HTR-8/SVneo (cell line): ENCODE results near the gene DDX39A.
A peak's percentile ranks its signal among the peaks of the same experiment; 100 is the strongest.
"Not testable (repeated sequence)": the region's sequence is repeated elsewhere in the genome, so short reads cannot be mapped to it uniquely, and the experiment has no call there.

Source experiments
- DNase-seq: peaks from one replicate; pipeline ENCODE4 v3.0.0; 2011; ENCODE audit warnings: low spot score, mixed read lengths; ENCODE audit not compliant: insufficient read length
- FAIRE-seq: peaks from 2 replicates; lab custom pipeline; 2011; peaks lifted over from hg19 to GRCh38; lab: Jason Lieb, UNC

DDX39A gene

DNA sequence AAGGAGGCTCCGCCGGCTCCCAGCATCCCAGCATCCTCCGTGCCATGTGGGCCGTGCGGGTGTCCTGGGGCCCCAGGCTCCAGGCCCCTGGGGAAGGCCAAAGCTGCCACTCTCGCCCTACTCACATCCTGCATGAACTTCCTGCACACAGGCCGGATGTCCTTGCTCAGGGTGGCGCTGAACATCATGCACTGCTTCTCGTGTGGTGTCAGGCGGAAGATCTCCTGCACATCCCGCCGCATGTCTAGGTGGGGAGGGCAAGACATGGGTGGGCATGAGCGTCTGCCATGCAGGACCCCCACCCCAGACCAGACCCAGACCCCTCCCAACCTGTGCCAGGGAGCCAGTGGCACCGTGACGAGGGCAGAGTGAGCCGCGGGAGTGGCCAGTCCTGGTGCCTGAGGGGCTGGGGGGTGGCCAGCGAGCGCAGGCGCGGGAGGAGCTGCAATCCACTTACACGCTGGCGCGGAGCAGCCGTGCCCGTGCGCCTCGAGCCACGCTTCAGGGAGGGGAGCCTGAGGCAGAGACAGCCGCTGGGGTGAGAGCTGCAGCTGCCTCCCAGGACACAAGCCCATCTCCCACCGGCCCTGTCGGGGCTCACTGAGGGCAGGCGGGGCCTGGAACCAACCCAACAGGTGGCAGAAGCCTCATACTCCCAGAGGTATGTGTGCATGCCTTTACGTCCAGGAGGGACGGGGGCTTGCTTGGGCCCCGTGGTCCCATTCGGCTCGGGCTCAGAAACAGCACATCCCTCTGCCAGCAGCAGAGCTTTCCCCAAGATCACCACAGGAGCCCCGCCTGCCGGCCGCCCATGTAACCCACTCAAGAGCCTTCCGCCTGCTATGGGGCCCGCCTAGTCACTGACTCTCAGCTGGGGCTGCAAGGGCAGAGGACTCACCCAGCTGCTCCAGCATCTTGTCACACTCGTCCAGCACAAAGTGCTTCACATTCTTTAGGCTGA is 8.8 kb downstream of the DDX39A start:
- no peak for FAIRE-seq
- no peak for DNase-seq

- FAIRE-seq (no peak), DNase-seq (no peak)
Observed at GRCh38 chr19:14409146-14410023, 9.8 kb downstream of the DDX39A start.

DNA sequence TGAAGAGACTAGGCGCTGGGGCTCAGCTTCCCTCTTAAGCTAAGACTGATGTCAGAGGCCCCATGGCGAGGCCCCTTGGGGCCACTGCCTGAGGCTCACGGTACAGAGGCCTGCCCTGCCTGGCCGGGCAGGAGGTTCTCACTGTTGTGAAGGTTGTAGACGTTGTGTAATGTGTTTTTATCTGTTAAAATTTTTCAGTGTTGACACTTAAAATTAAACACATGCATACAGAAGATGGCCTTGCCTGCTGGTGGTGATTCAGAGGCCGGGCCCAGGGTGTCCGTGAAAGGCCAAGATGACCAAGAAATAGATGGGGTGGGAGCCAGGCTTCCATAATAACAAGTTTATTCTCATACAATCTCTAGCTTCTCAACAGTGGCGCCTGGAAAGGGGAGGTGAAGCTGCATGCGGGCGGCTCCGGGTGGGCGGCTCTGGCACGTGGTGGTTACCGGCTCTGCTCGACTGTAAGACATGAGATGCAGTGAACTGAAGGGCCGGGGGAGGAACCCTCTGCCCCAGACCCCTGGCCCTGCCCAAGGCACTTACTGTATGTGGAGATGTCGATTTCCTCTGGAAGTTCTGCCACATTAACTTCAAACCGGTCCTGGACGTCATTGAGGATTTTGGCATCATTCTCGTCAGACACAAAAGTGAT is 10.5 kb downstream of the DDX39A start:
- FAIRE-seq, result no peak
- no peak for DNase-seq

GRCh38 chr19:14407605-14408484 is 11.3 kb downstream of the DDX39A start:
- DNase-seq (no peak), FAIRE-seq (no peak)

- FAIRE-seq (no peak), DNase-seq (no peak)
Observed at GRCh38 chr19:14406645-14407401, 12.3 kb downstream of the DDX39A start.

GRCh38 chr19:14405758-14406644 is 13.1 kb downstream of the DDX39A start:
- FAIRE-seq (peak; percentile 94), DNase-seq (peak; percentile 86)

GRCh38 chr19:14405380-14405757 is 13.8 kb downstream of the DDX39A start:
- FAIRE-seq (no peak), DNase-seq (no peak)

- DNase-seq (no peak), FAIRE-seq (no peak)
Observed at GRCh38 chr19:14404312-14404711, 14.8 kb downstream of the DDX39A start.

- DNase-seq, FAIRE-seq: not testable (repeated sequence)
Observed at GRCh38 chr19:14403145-14403930, 15.8 kb downstream of the DDX39A start.

DNA sequence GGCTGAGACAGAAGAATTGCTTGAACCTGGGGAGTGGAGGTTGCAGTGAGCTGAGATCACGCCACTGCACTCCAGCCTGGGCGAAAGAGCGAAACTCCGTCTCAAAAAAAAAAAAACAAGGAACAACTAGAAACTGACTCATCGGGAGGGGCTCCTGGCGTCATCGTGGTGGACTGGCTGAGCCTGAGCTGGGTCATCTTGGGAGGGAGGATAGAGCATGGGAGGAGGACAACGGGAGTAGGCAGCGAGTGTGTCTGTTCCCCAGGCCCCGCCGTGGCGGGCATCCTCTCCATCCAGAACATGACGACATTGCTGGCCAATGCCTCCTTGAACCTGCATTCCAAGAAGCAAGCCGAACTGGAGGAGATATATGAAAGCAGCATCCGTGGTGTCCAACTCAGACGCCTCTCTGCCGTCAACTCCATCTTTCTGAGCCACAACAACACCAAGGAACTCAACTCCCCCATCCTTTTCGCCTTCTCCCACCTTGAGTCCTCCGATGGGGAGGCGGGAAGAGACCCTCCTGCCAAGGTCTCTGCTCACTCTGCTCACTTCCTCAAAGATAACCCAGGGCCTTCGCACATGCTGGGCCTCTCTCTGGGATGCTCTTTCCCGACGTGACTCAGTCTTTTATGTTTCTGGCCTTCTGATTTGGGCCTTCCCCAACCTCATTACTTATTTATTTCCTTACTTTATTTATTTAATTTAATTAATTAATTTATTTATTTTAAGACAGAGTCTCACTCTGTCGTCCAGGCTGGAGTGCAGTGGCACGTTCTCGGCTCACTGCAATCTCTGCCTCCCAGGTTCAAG is 16.6 kb downstream of the DDX39A start:
- no peak for DNase-seq
- FAIRE-seq, result no peak

- no peak for DNase-seq
- no peak for FAIRE-seq
Observed at GRCh38 chr19:14401468-14402195, 17.5 kb downstream of the DDX39A start.

DNA sequence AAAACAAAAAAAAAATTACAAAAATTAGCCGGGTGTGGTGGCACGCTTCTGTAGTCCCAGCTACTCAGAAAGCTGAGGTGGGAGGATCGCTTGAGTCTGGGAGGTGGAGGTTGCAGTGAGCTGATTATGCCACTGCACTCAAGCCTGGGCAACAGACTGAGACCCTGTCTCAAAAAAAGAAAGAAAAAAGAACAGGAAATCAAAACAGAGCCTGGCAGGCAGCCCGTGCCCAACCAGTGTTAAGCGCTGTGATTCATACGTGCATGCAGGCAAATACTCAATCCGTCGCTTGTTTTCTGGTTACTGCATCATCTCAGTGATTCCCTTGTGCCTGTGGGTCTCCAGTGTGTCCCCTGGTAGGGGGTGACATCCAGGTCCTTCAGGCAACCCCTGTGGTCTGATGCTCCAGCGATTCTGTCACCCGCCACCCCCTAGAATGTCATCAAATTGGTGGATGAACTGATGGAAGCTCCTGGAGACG is 18.1 kb downstream of the DDX39A start:
- FAIRE-seq (no peak), DNase-seq (no peak)

- DNase-seq, FAIRE-seq: not testable (repeated sequence)
Observed at GRCh38 chr19:14397168-14397567, 22.0 kb downstream of the DDX39A start.

DNA sequence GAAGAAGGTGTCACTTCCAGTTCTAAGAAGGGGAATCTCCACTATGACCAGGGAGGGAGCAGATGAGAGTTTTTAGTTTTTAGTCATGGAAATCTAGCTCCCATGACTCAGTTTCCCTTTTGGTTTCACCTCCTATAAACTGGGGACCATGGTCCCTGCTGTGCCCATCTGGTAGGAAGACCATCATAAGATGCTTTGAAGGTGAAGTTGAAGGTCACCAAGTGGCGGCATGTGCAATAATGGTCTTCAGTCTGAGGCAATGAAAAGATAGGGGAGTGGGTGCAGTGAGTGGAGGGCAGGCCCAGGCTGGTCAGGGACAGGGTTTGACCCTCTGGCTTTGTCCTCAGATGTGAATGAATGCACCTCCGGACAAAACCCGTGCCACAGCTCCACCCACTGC is 22.4 kb downstream of the DDX39A start:
- FAIRE-seq, result peak; percentile 57
- not testable (repeated sequence) for DNase-seq

DNA sequence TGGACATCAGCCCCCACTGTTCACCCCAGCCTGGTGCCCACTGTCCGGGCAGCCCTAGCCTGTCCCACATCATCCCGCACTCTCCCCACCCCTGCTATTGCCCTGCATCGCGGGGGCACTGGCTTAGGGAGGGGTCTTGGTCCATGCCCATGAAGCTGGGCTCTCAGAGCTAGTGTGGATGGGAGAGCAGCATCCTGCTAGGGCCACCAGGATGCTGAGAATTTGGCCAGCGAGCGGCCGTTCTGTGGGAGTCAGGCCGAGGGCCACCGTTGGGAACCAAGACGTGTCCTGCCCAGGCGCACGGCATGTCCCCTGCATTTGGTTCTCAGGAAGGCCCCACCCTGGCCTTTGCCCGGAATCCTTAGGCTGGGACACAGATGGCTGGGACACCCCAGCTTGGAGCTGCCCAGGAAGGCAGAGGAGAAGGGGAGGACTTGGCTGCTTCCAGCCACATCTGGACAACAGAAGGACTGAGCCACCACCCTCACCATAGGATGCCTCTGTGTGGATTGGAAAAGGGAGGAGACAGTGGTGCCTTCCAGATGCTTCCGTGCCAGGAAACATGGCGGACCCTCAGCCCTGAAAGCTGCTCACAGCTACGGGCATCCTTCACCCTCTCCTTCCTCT is 23.3 kb downstream of the DDX39A start:
- peak; percentile 54 for FAIRE-seq
- no peak for DNase-seq
